Lower leg skin (tissue), 4 donors: Measurements from ENCODE around the gene EEF2KMT. TPM values are rescaled to one million over a fixed set of nuclear protein-coding genes. Genes with fewer than 3 reads are reported as not detected.

ENCODE experiments used
- DNase-seq, 2 donors: peaks; one replicate each; pipeline ENCODE4 v3.0.0-alpha.2; 2019; ENCODE audit warnings: low spot score in 2 of 2
- H3K4me3 ChIP-seq: fragments of 200-600 bp; sonication (generic); 2 replicates; pipeline ENCODE4 v1.5.1; 2017; ENCODE audit warnings: mild to moderate bottlenecking, low read depth; ENCODE audit not compliant: poor library complexity, severe bottlenecking
- POLR2A ChIP-seq, 2 donors: fragments of 450-650 bp; IDR thresholded peaks; one replicate each; pipeline ENCODE4 v1.6.1; 2016 to 2017; ENCODE audit warnings: antibody characterized with exemption in 2 of 2, mild to moderate bottlenecking in 1 of 2, moderate library complexity in 1 of 2
- WGBS, 2 donors: methylation state at CpG; one replicate each; pipeline ENCODE4 v1.1.5; 2018; 5-methylcytosine and 5-hydroxymethylcytosine counted together
- intact Hi-C: fragments of 100-400 bp; cut with DNase I; formaldehyde crosslinking; loops from one replicate; pipeline ENCODE4 v1.15.0; 2023; ENCODE audit warnings: low total_unique reads
- total RNA-seq, 4 donors: library from RNA; depleted of rRNA; stranded (reverse); fragments of >200 nt; gene quantifications; one replicate each; pipeline ENCODE4 v1.1.0, GENCODE V29; 2016
- TF ChIP-seq, protein P1 (sequence below), 3 donors: fragments of 450-650 bp; IDR thresholded peaks; one replicate each; pipeline ENCODE4 v1.5.1; 2016; ENCODE audit warnings: antibody characterized with exemption in 3 of 3, mild to moderate bottlenecking in 3 of 3, moderate library complexity in 2 of 3

EEF2KMT gene
- total RNA-seq, 4 donors from 2014 or later = 6.6 to 10.2 (median 8.9) TPM

DNA sequence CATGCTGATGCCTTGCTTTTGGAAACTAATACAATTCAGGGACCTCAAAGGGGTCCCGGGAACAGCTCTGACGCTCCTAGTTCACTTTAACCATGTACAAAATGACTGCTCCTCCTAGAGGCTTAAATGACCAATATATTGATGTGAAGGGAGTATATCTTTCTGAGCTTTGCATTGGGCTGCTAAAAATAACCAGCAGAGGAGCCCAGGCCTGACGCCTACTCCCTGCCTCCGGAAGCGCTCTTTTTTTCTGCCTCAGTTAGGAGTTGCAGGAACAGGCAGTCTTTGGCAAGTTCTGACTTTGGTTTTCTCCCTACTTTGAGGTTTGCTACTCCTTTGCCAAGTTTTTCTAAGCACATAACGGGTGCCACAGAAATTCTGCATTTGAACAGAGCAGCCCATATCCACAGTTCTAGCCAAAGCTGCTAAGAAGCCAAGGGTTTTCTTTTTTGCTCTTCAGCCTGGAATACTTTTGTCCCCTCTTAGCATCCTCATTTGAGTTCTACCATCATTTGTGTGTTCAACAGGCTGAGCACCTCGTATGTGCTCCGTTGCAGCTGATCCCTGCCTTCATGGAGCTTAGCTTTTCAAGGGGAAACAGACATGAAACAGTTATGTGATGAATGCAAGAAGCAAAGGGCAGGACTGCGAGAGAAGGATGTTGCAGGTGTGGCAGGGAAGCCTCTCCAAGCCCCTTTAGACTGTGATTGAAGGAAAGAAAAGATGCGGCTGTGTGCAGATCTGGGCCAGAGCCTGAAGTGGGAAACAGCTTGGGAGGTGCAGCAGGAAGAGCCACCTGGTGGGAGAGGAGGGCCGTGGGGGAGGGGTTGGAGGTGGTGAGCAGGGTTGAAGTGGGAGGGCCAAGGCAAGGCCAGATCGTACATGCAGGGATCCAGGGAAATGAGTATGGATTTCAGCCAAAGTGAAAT is 61.1 kb downstream of the EEF2KMT start:
- TF ChIP-seq, protein P1, sequence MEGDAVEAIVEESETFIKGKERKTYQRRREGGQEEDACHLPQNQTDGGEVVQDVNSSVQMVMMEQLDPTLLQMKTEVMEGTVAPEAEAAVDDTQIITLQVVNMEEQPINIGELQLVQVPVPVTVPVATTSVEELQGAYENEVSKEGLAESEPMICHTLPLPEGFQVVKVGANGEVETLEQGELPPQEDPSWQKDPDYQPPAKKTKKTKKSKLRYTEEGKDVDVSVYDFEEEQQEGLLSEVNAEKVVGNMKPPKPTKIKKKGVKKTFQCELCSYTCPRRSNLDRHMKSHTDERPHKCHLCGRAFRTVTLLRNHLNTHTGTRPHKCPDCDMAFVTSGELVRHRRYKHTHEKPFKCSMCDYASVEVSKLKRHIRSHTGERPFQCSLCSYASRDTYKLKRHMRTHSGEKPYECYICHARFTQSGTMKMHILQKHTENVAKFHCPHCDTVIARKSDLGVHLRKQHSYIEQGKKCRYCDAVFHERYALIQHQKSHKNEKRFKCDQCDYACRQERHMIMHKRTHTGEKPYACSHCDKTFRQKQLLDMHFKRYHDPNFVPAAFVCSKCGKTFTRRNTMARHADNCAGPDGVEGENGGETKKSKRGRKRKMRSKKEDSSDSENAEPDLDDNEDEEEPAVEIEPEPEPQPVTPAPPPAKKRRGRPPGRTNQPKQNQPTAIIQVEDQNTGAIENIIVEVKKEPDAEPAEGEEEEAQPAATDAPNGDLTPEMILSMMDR (IDR thresholded peaks at IDR 0.05) = no peak
- no peak for TF ChIP-seq POLR2A (IDR thresholded peaks at IDR 0.05)
- WGBS, 2 donors = 36 to 42% methylated on average over 12 of the region's 12 CpGs
- H3K4me3 ChIP-seq = no peak overlapping the region
- intact Hi-C loops = no loop called here
- no peak for DNase-seq

DNA sequence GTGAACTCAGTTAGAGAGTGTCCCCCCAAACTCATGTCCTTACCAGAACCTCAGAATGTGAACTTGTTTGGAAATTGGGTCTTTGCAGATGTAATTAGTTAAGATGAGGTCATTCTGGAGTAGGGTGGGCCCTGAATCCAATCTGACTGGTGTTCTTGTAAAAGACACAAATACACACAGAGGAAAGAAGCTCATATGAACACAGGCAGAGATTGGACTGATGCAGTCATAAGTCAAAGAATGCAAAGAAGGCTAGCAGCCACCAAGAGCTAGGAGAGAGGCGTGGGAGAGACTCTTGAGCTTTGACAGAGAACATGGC is 61.7 kb downstream of the EEF2KMT start:
- H3K4me3 ChIP-seq = no peak overlapping the region
- no peak for DNase-seq
- TF ChIP-seq POLR2A (IDR thresholded peaks at IDR 0.05) = no peak
- TF ChIP-seq, protein P1 (IDR thresholded peaks at IDR 0.05) = no peak
- intact Hi-C loops = no loop called here
- WGBS, 2 donors = 61 to 69% methylated on average over 1 of the region's 1 CpG

Other genes with a start within 250 kb of the EEF2KMT start
- gene PPL, start 160.6 kb downstream of the EEF2KMT start, total RNA-seq = 100 to 1,000 TPM; 445 to 545 (median 495) TPM
- gene SEC14L5, start 139.5 kb downstream of the EEF2KMT start, total RNA-seq = 1 to 10 TPM in 2 of 4 donors, under 1 TPM in 2; 0.91 to 2.6 (median 1.3) TPM
- 10 to 100 TPM; 27.6 to 85.1 (median 45.1) TPM for gene NAGPA, start 63.9 kb downstream of the EEF2KMT start, total RNA-seq
- gene C16orf89, start 31.8 kb downstream of the EEF2KMT start, total RNA-seq = under 1 TPM in 1 of 4 donors, not detected in 3; 0.12 TPM
- 10 to 100 TPM; 10.9 to 31.5 (median 17.0) TPM for gene ALG1, start 26.0 kb downstream of the EEF2KMT start, total RNA-seq